HG03108 (cell line): Measurements from ENCODE around the gene ATE1.
"Not testable (repeated sequence)": the region's sequence is repeated elsewhere in the genome, so short reads cannot be mapped to it uniquely, and the experiment has no call there.

Experiments used
- ATAC-seq: cut with Tn5 transposase; IDR thresholded peaks from one replicate; pipeline ENCODE4 v1.9.1; 2021; ENCODE audit warnings: moderate library complexity; ENCODE audit not compliant: unreplicated experiment

The ATE1 gene

GRCh38 chr10:121834757-121835156 is 93.1 kb downstream of the ATE1 start:
- ATAC-seq: no peak

GRCh38 chr10:121833387-121833786 is 94.4 kb downstream of the ATE1 start:
- no peak for ATAC-seq

- ATAC-seq: no peak
These were observed 95.2 kb downstream of the ATE1 start for GRCh38 chr10:121832647-121833046.

GRCh38 chr10:121831777-121832176 is 96.1 kb downstream of the ATE1 start:
- no peak for ATAC-seq

GRCh38 chr10:121831237-121831636 is 96.6 kb downstream of the ATE1 start:
- no peak for ATAC-seq

GRCh38 chr10:121830101-121830500 is 97.7 kb downstream of the ATE1 start:
- no peak for ATAC-seq

GRCh38 chr10:121828045-121828444 is 99.8 kb downstream of the ATE1 start:
- ATAC-seq: no peak

GRCh38 chr10:121826773-121827172 is 101.1 kb downstream of the ATE1 start:
- ATAC-seq: not testable (repeated sequence)

GRCh38 chr10:121823993-121824463 is 103.8 kb downstream of the ATE1 start:
- peak; percentile 48 for ATAC-seq

GRCh38 chr10:121822724-121823123 is 105.1 kb downstream of the ATE1 start:
- no peak for ATAC-seq

GRCh38 chr10:121822180-121822579 is 105.7 kb downstream of the ATE1 start:
- no peak for ATAC-seq

GRCh38 chr10:121819049-121819448 is 108.8 kb downstream of the ATE1 start:
- no peak for ATAC-seq

GRCh38 chr10:121818599-121818998 is 109.2 kb downstream of the ATE1 start:
- ATAC-seq: no peak

- ATAC-seq: no peak
These were observed 111.6 kb downstream of the ATE1 start for GRCh38 chr10:121816197-121816596.

- ATAC-seq: no peak
These were observed 114.0 kb downstream of the ATE1 start for GRCh38 chr10:121813857-121814256.

GRCh38 chr10:121813211-121813815 is 114.5 kb downstream of the ATE1 start:
- ATAC-seq: no peak

GRCh38 chr10:121812031-121812430 is 115.8 kb downstream of the ATE1 start:
- ATAC-seq: no peak

GRCh38 chr10:121811386-121811785 is 116.4 kb downstream of the ATE1 start:
- ATAC-seq: no peak

- no peak for ATAC-seq
These were observed 119.0 kb downstream of the ATE1 start for GRCh38 chr10:121808835-121809234.

GRCh38 chr10:121804460-121804859 is 123.4 kb downstream of the ATE1 start:
- ATAC-seq: no peak

GRCh38 chr10:121803611-121804010 is 124.2 kb downstream of the ATE1 start:
- no peak for ATAC-seq

GRCh38 chr10:121800831-121801230 is 127.0 kb downstream of the ATE1 start:
- ATAC-seq: no peak

GRCh38 chr10:121800146-121800545 is 127.7 kb downstream of the ATE1 start:
- ATAC-seq: no peak
